ENCODE results near the gene ZNF592.

Gene ZNF592

GRCh38 chr15:84773716-84774115 lies 25.3 kb downstream of the ZNF592 start:
- H3K27me3 ChIP-seq (replicated peaks; ENCODE audit: control insufficient read depth, insufficient read depth, low read length, poor library complexity, severe bottlenecking): no peaks in the 10 kb centered on the region
- H3K4me3 ChIP-seq (ENCODE audit: insufficient read depth, low read depth, low read length, poor library complexity, severe bottlenecking): no peak overlapping the region
- no peak overlapping the region for H3K27ac ChIP-seq (ENCODE audit: insufficient read depth, low read length, poor library complexity, severe bottlenecking)
- H3K4me1 ChIP-seq (ENCODE audit: control insufficient read depth, insufficient read depth, low read length, poor library complexity, severe bottlenecking): no peaks in the 10 kb centered on the region
- H3K9me3 ChIP-seq (ENCODE audit: control insufficient read depth, low read length): no peaks in the 10 kb centered on the region
- DNase-seq: no peak
- peaks cover 9% of the 10 kb centered on the region for H3K36me3 ChIP-seq (ENCODE audit: control insufficient read depth, insufficient read depth, low read length)

- no peak for DNase-seq
- H3K27ac ChIP-seq (ENCODE audit: insufficient read depth, low read length, poor library complexity, severe bottlenecking): no peak overlapping the region
Observed at GRCh38 chr15:84775867-84776449, 27.6 kb downstream of the ZNF592 start.

GRCh38 chr15:84778194-84778593 lies 29.8 kb downstream of the ZNF592 start:
- no peak overlapping the region for H3K4me3 ChIP-seq (ENCODE audit: insufficient read depth, low read depth, low read length, poor library complexity, severe bottlenecking)
- H3K27me3 ChIP-seq (replicated peaks; ENCODE audit: control insufficient read depth, insufficient read depth, low read length, poor library complexity, severe bottlenecking): no peaks in the 10 kb centered on the region
- peaks cover 17% of the 10 kb centered on the region for H3K36me3 ChIP-seq (ENCODE audit: control insufficient read depth, insufficient read depth, low read length)
- H3K4me1 ChIP-seq (ENCODE audit: control insufficient read depth, insufficient read depth, low read length, poor library complexity, severe bottlenecking): no peaks in the 10 kb centered on the region
- H3K9me3 ChIP-seq (ENCODE audit: control insufficient read depth, low read length): no peaks in the 10 kb centered on the region
- H3K27ac ChIP-seq (ENCODE audit: insufficient read depth, low read length, poor library complexity, severe bottlenecking): no peak overlapping the region
- DNase-seq: no peak

More at GRCh38 chr15:84775867-84776449, 27.6 kb downstream of the ZNF592 start:
- H3K36me3 ChIP-seq (ENCODE audit: control insufficient read depth, insufficient read depth, low read length): peaks cover 9% of the 10 kb centered on the region
- no peaks in the 10 kb centered on the region for H3K27me3 ChIP-seq (replicated peaks; ENCODE audit: control insufficient read depth, insufficient read depth, low read length, poor library complexity, severe bottlenecking)
- no peaks in the 10 kb centered on the region for H3K9me3 ChIP-seq (ENCODE audit: control insufficient read depth, low read length)
- H3K4me1 ChIP-seq (ENCODE audit: control insufficient read depth, insufficient read depth, low read length, poor library complexity, severe bottlenecking): no peaks in the 10 kb centered on the region
- no peak overlapping the region for H3K4me3 ChIP-seq (ENCODE audit: insufficient read depth, low read depth, low read length, poor library complexity, severe bottlenecking)

GRCh38 chr15:84780492-84780891 lies 32.1 kb downstream of the ZNF592 start:
- Histone ChIP-seq H3K36me3 (ENCODE audit: control insufficient read depth, insufficient read depth, low read length) (peaks cover 28% of the 10 kb centered on the region), H3K4me1 (ENCODE audit: control insufficient read depth, insufficient read depth, low read length, poor library complexity, severe bottlenecking) (no peaks in the 10 kb centered on the region), H3K9me3 (ENCODE audit: control insufficient read depth, low read length) (no peaks in the 10 kb centered on the region), H3K27ac (ENCODE audit: insufficient read depth, low read length, poor library complexity, severe bottlenecking) (no peak overlapping the region), H3K27me3 (replicated peaks; ENCODE audit: control insufficient read depth, insufficient read depth, low read length, poor library complexity, severe bottlenecking) (no peaks in the 10 kb centered on the region), H3K4me3 (ENCODE audit: insufficient read depth, low read depth, low read length, poor library complexity, severe bottlenecking) (no peak overlapping the region)
- no peak for DNase-seq

GRCh38 chr15:84781495-84781894 lies 33.1 kb downstream of the ZNF592 start:
- Histone ChIP-seq H3K4me1 (ENCODE audit: control insufficient read depth, insufficient read depth, low read length, poor library complexity, severe bottlenecking) (no peaks in the 10 kb centered on the region), H3K9me3 (ENCODE audit: control insufficient read depth, low read length) (no peaks in the 10 kb centered on the region), H3K27ac (ENCODE audit: insufficient read depth, low read length, poor library complexity, severe bottlenecking) (no peak overlapping the region), H3K27me3 (replicated peaks; ENCODE audit: control insufficient read depth, insufficient read depth, low read length, poor library complexity, severe bottlenecking) (no peaks in the 10 kb centered on the region), H3K36me3 (ENCODE audit: control insufficient read depth, insufficient read depth, low read length) (peaks cover 28% of the 10 kb centered on the region), H3K4me3 (ENCODE audit: insufficient read depth, low read depth, low read length, poor library complexity, severe bottlenecking) (no peak overlapping the region)
- DNase-seq: no peak

GRCh38 chr15:84782346-84782745 lies 34.0 kb downstream of the ZNF592 start:
- H3K27ac ChIP-seq (ENCODE audit: insufficient read depth, low read length, poor library complexity, severe bottlenecking): no peak overlapping the region
- H3K4me3 ChIP-seq (ENCODE audit: insufficient read depth, low read depth, low read length, poor library complexity, severe bottlenecking): no peak overlapping the region
- H3K27me3 ChIP-seq (replicated peaks; ENCODE audit: control insufficient read depth, insufficient read depth, low read length, poor library complexity, severe bottlenecking): no peaks in the 10 kb centered on the region
- no peak for DNase-seq
- H3K9me3 ChIP-seq (ENCODE audit: control insufficient read depth, low read length): no peaks in the 10 kb centered on the region
- peaks cover 30% of the 10 kb centered on the region for H3K36me3 ChIP-seq (ENCODE audit: control insufficient read depth, insufficient read depth, low read length)
- peaks cover under 1% of the 10 kb centered on the region for H3K4me1 ChIP-seq (ENCODE audit: control insufficient read depth, insufficient read depth, low read length, poor library complexity, severe bottlenecking)

GRCh38 chr15:84783493-84784251 lies 35.3 kb downstream of the ZNF592 start:
- H3K36me3 ChIP-seq (ENCODE audit: control insufficient read depth, insufficient read depth, low read length): peaks cover 33% of the 10 kb centered on the region
- no peaks in the 10 kb centered on the region for H3K9me3 ChIP-seq (ENCODE audit: control insufficient read depth, low read length)
- DNase-seq: no peak
- no peak overlapping the region for H3K27ac ChIP-seq (ENCODE audit: insufficient read depth, low read length, poor library complexity, severe bottlenecking)
- H3K27me3 ChIP-seq (replicated peaks; ENCODE audit: control insufficient read depth, insufficient read depth, low read length, poor library complexity, severe bottlenecking): no peaks in the 10 kb centered on the region
- H3K4me1 ChIP-seq (ENCODE audit: control insufficient read depth, insufficient read depth, low read length, poor library complexity, severe bottlenecking): peaks cover 4% of the 10 kb centered on the region
- H3K4me3 ChIP-seq (ENCODE audit: insufficient read depth, low read depth, low read length, poor library complexity, severe bottlenecking): no peak overlapping the region

GRCh38 chr15:84784262-84784661 lies 35.9 kb downstream of the ZNF592 start:
- Histone ChIP-seq H3K36me3 (ENCODE audit: control insufficient read depth, insufficient read depth, low read length) (peaks cover 33% of the 10 kb centered on the region), H3K27ac (ENCODE audit: insufficient read depth, low read length, poor library complexity, severe bottlenecking) (no peak overlapping the region), H3K4me1 (ENCODE audit: control insufficient read depth, insufficient read depth, low read length, poor library complexity, severe bottlenecking) (peaks cover 4% of the 10 kb centered on the region), H3K4me3 (ENCODE audit: insufficient read depth, low read depth, low read length, poor library complexity, severe bottlenecking) (no peak overlapping the region), H3K9me3 (ENCODE audit: control insufficient read depth, low read length) (no peaks in the 10 kb centered on the region), H3K27me3 (replicated peaks; ENCODE audit: control insufficient read depth, insufficient read depth, low read length, poor library complexity, severe bottlenecking) (no peaks in the 10 kb centered on the region)
- no peak for DNase-seq

- DNase-seq: no peak
- no peak overlapping the region for H3K4me3 ChIP-seq (ENCODE audit: insufficient read depth, low read depth, low read length, poor library complexity, severe bottlenecking)
- no peak overlapping the region for H3K27ac ChIP-seq (ENCODE audit: insufficient read depth, low read length, poor library complexity, severe bottlenecking)
- H3K9me3 ChIP-seq (ENCODE audit: control insufficient read depth, low read length): no peaks in the 10 kb centered on the region
- H3K4me1 ChIP-seq (ENCODE audit: control insufficient read depth, insufficient read depth, low read length, poor library complexity, severe bottlenecking): peaks cover 4% of the 10 kb centered on the region
- H3K36me3 ChIP-seq (ENCODE audit: control insufficient read depth, insufficient read depth, low read length): peaks cover 34% of the 10 kb centered on the region
- H3K27me3 ChIP-seq (replicated peaks; ENCODE audit: control insufficient read depth, insufficient read depth, low read length, poor library complexity, severe bottlenecking): no peaks in the 10 kb centered on the region
Observed at GRCh38 chr15:84785053-84785452, 36.7 kb downstream of the ZNF592 start.

GRCh38 chr15:84788500-84788899 lies 40.1 kb downstream of the ZNF592 start:
- DNase-seq: no peak
- Histone ChIP-seq H3K4me3 (ENCODE audit: insufficient read depth, low read depth, low read length, poor library complexity, severe bottlenecking) (no peak overlapping the region), H3K4me1 (ENCODE audit: control insufficient read depth, insufficient read depth, low read length, poor library complexity, severe bottlenecking) (peaks cover 4% of the 10 kb centered on the region), H3K27ac (ENCODE audit: insufficient read depth, low read length, poor library complexity, severe bottlenecking) (no peak overlapping the region), H3K27me3 (replicated peaks; ENCODE audit: control insufficient read depth, insufficient read depth, low read length, poor library complexity, severe bottlenecking) (no peaks in the 10 kb centered on the region), H3K9me3 (ENCODE audit: control insufficient read depth, low read length) (no peaks in the 10 kb centered on the region), H3K36me3 (ENCODE audit: control insufficient read depth, insufficient read depth, low read length) (peaks cover 45% of the 10 kb centered on the region)
